ENCODE results near the gene DNAH17.

- TF ChIP-seq CTCF (IDR thresholded peaks at IDR 0.05), result no peak
- TF ChIP-seq POLR2A (IDR thresholded peaks at IDR 0.05), result no peak
- no peak for TF ChIP-seq POLR2AphosphoS5 (IDR thresholded peaks at IDR 0.05)
- no peak for TF ChIP-seq EP300 (IDR thresholded peaks at IDR 0.05; ENCODE audit: low read depth)
Measured at GRCh38 chr17:78602246-78602645, 25.1 kb upstream of the DNAH17 start.

Data from transverse colon (tissue), 4 donors.